HL-60 (cell line): Measurements from ENCODE around the gene C2CD4C.

ENCODE experiments used
- GABPA ChIP-seq: IDR thresholded peaks from 2 replicates; pipeline ENCODE4 v1.6.1; 2012; ENCODE audit warnings: low read depth
- POLR2AphosphoS5 ChIP-seq: IDR thresholded peaks from 2 replicates; pipeline ENCODE4 v1.6.1; 2012; ENCODE audit warnings: low read depth
- SPI1 ChIP-seq: IDR thresholded peaks from 2 replicates; pipeline ENCODE4 v1.6.1; 2012; ENCODE audit warnings: low read depth, mild to moderate bottlenecking, borderline replicate concordance
- TF ChIP-seq, protein P1 (sequence below): IDR thresholded peaks from 2 replicates; pipeline ENCODE4 v1.6.1; 2012; ENCODE audit warnings: low read depth; ENCODE audit not compliant: insufficient replicate concordance
- TF ChIP-seq, protein P2 (sequence below): IDR thresholded peaks from one replicate; pipeline ENCODE4 v1.5.1; 2011; ENCODE audit warnings: low read length, control low read depth, inconsistent platforms; ENCODE audit not compliant: insufficient read depth

DNA sequence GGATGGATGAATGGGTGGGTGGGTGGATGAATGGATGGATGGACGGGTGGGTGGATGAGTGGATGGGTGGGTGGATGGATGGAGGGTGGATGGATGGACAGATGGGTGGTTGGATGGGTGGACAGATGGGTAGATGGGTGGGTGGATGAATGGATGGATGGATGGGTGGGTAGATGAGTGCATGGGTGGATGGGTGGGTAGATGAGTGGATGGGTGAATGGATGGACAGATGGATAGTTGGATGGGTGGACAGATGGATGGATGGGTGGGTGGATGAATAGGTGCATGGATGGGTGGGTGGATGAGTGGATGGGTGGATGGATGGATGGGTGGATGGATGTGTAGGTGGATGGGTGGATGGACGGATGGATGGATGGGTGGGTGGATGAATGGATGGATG, 34.1 kb upstream of the C2CD4C start:
- TF ChIP-seq, protein P1, sequence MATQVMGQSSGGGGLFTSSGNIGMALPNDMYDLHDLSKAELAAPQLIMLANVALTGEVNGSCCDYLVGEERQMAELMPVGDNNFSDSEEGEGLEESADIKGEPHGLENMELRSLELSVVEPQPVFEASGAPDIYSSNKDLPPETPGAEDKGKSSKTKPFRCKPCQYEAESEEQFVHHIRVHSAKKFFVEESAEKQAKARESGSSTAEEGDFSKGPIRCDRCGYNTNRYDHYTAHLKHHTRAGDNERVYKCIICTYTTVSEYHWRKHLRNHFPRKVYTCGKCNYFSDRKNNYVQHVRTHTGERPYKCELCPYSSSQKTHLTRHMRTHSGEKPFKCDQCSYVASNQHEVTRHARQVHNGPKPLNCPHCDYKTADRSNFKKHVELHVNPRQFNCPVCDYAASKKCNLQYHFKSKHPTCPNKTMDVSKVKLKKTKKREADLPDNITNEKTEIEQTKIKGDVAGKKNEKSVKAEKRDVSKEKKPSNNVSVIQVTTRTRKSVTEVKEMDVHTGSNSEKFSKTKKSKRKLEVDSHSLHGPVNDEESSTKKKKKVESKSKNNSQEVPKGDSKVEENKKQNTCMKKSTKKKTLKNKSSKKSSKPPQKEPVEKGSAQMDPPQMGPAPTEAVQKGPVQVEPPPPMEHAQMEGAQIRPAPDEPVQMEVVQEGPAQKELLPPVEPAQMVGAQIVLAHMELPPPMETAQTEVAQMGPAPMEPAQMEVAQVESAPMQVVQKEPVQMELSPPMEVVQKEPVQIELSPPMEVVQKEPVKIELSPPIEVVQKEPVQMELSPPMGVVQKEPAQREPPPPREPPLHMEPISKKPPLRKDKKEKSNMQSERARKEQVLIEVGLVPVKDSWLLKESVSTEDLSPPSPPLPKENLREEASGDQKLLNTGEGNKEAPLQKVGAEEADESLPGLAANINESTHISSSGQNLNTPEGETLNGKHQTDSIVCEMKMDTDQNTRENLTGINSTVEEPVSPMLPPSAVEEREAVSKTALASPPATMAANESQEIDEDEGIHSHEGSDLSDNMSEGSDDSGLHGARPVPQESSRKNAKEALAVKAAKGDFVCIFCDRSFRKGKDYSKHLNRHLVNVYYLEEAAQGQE = no peak
- TF ChIP-seq, protein P2, sequence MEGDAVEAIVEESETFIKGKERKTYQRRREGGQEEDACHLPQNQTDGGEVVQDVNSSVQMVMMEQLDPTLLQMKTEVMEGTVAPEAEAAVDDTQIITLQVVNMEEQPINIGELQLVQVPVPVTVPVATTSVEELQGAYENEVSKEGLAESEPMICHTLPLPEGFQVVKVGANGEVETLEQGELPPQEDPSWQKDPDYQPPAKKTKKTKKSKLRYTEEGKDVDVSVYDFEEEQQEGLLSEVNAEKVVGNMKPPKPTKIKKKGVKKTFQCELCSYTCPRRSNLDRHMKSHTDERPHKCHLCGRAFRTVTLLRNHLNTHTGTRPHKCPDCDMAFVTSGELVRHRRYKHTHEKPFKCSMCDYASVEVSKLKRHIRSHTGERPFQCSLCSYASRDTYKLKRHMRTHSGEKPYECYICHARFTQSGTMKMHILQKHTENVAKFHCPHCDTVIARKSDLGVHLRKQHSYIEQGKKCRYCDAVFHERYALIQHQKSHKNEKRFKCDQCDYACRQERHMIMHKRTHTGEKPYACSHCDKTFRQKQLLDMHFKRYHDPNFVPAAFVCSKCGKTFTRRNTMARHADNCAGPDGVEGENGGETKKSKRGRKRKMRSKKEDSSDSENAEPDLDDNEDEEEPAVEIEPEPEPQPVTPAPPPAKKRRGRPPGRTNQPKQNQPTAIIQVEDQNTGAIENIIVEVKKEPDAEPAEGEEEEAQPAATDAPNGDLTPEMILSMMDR = no peak
- TF ChIP-seq SPI1 = no peak
- no peak for TF ChIP-seq GABPA
- TF ChIP-seq POLR2AphosphoS5 = no peak
